SH-SY5Y (cell line): Measurements from ENCODE around the gene PIK3R3.

ENCODE experiments used
- GATA2 ChIP-seq: IDR thresholded peaks from 2 replicates; pipeline ENCODE4 v1.6.1; 2011; ENCODE audit warnings: mild to moderate bottlenecking, low read depth, low read length
- GATA3 ChIP-seq: IDR thresholded peaks from 2 replicates; pipeline ENCODE4 v1.6.1; 2011; ENCODE audit warnings: low read depth, mild to moderate bottlenecking, low read length, moderate library complexity

- no peak for TF ChIP-seq GATA3
- no peak for TF ChIP-seq GATA2
These were observed 90.5 kb downstream of the PIK3R3 start for GRCh38 chr1:46041974-46042373.
